A549 (cell line): ENCODE measurements around the gene ASPG. TPM values are rescaled to one million over a fixed set of nuclear protein-coding genes. Genes with fewer than 3 reads are reported as not detected.

ENCODE experiments used
- ATAC-seq, 2 experiments: fragments of 200-7000 bp in 1 of 2; fragments of >200 bp in 1 of 2; cut with Nextera tagmentation in 1 of 2; cut with Tn5 transposase in 1 of 2; 3 replicates each; pipeline versions ENCODE4 v1.8.0 to v1.9.1; 2018 to 2020; ENCODE audit warnings: mild to moderate bottlenecking in 1 of 2, moderate library complexity in 1 of 2
- CTCF ChIA-PET: fragments of 300-600 bp; sonication (Branson Sonifier 250); formaldehyde crosslinking; extraction: SDS; loops from one replicate; lab custom pipeline; 2021; ENCODE audit warnings: antibody characterized with exemption, inconsistent platforms; lab: Yijun Ruan, JAX
- POLR2A ChIA-PET: fragments of 350-600 bp; formaldehyde crosslinking; extraction: SDS; loops from one replicate; lab custom pipeline; 2021; ENCODE audit warnings: antibody characterized with exemption, inconsistent platforms; lab: Yijun Ruan, JAX
- DNase-seq, 2 experiments: peaks; one replicate each; pipeline versions ENCODE4 v3.0.0 to v3.0.0-alpha.2; 2011 to 2016; ENCODE audit warnings: low read depth in 1 of 2, low spot score in 1 of 2
- FAIRE-seq: peaks from 2 replicates; lab custom pipeline; 2011; peaks lifted over from hg19 to GRCh38; lab: Jason Lieb, UNC
- H3K27ac ChIP-seq, 2 experiments: fragments of >200 bp; sonication (Bioruptor Twin); formaldehyde crosslinking; 3 replicates each; pipeline ENCODE4 v1.5.1; 2016 to 2017
- H3K4me1 ChIP-seq: fragments of >200 bp; sonication (Bioruptor Twin); formaldehyde crosslinking; 3 replicates; pipeline ENCODE4 v1.6.1; 2016
- H3K4me2 ChIP-seq: fragments of >200 bp; sonication (Bioruptor Twin); formaldehyde crosslinking; 3 replicates; pipeline ENCODE4 v1.6.1; 2016
- H3K4me3 ChIP-seq: fragments of >200 bp; sonication (Bioruptor Twin); formaldehyde crosslinking; 3 replicates; pipeline ENCODE4 v1.5.1; 2016
- H3K9me3 ChIP-seq: fragments of >200 bp; sonication (Bioruptor Twin); formaldehyde crosslinking; 3 replicates; pipeline ENCODE4 v1.6.1; 2016
- ATOH8 ChIP-seq: fragments of 250-450 bp; sonication (Bioruptor Pico); IDR thresholded peaks from 2 replicates; pipeline ENCODE4 v1.5.0; 2020; ENCODE audit warnings: low read depth, mild to moderate bottlenecking, moderate library complexity
- BCL3 ChIP-seq: fragments of >200 bp; sonication (Bioruptor Twin); formaldehyde crosslinking; IDR thresholded peaks from 3 replicates; pipeline ENCODE4 v1.6.1; 2016
- E2F6 ChIP-seq: IDR thresholded peaks from 2 replicates; pipeline ENCODE4 v1.6.1; 2012; ENCODE audit warnings: low read depth, borderline replicate concordance
- EHMT2 ChIP-seq: fragments of 200-600 bp; sonication (generic); IDR thresholded peaks from 2 replicates; pipeline ENCODE4 v1.6.1; 2016; ENCODE audit warnings: antibody characterized with exemption, low read depth, mild to moderate bottlenecking, moderate library complexity
- ELK1 ChIP-seq: fragments of 150-350 bp; IDR thresholded peaks from 2 replicates; pipeline ENCODE4 v1.6.1; 2014; ENCODE audit warnings: low read depth, mild to moderate bottlenecking, low read length
- EP300 ChIP-seq, 2 experiments: fragments of >200 bp; sonication (Bioruptor Twin); formaldehyde crosslinking; IDR thresholded peaks; 2 replicates in 1 of 2; 3 replicates in 1 of 2; pipeline ENCODE4 v1.6.1; 2016 to 2017
- ESRRA ChIP-seq: fragments of 150-350 bp; IDR thresholded peaks from 2 replicates; pipeline ENCODE4 v1.6.1; 2014; ENCODE audit warnings: mild to moderate bottlenecking, low read length, borderline replicate concordance
- FOSB ChIP-seq: fragments of 250-450 bp; sonication (Bioruptor Pico); IDR thresholded peaks from 2 replicates; pipeline ENCODE4 v1.5.0; 2020; ENCODE audit warnings: mild to moderate bottlenecking, moderate library complexity
- FOSL2 ChIP-seq, 2 experiments: fragments of 450-650 bp in 1 of 2; fragments of >200 bp in 1 of 2; sonication (Bioruptor Twin) in 1 of 2; formaldehyde crosslinking; IDR thresholded peaks; 2 replicates each; pipeline versions ENCODE4 v1.5.0 to v1.6.1; 2016 to 2020; ENCODE audit warnings: mild to moderate bottlenecking in 1 of 2, moderate library complexity in 1 of 2
- HDAC2 ChIP-seq: fragments of 200-600 bp; sonication (generic); IDR thresholded peaks from 2 replicates; pipeline ENCODE4 v1.6.1; 2016
- HEYL ChIP-seq: fragments of 250-450 bp; sonication (Bioruptor Pico); IDR thresholded peaks from 2 replicates; pipeline ENCODE4 v1.8.0; 2021; ENCODE audit warnings: mild to moderate bottlenecking, moderate library complexity
- HMGXB4 ChIP-seq: fragments of 250-450 bp; sonication (Bioruptor Pico); IDR thresholded peaks from 2 replicates; pipeline ENCODE4 v1.5.0; 2021; ENCODE audit warnings: mild to moderate bottlenecking, moderate library complexity, borderline replicate concordance
- HOXB13 ChIP-seq: fragments of 250-450 bp; sonication (Bioruptor Pico); IDR thresholded peaks from 2 replicates; pipeline ENCODE4 v1.5.0; 2020; ENCODE audit warnings: low read depth, mild to moderate bottlenecking, moderate library complexity
- JUNB ChIP-seq: fragments of >200 bp; sonication (Bioruptor Twin); formaldehyde crosslinking; IDR thresholded peaks from 2 replicates; pipeline ENCODE4 v1.6.1; 2016
- NPAS2 ChIP-seq: fragments of 250-450 bp; sonication (Bioruptor Pico); IDR thresholded peaks from 2 replicates; pipeline ENCODE4 v1.8.0; 2022; ENCODE audit warnings: mild to moderate bottlenecking, moderate library complexity, borderline replicate concordance
- PHF8 ChIP-seq: fragments of 200-600 bp; sonication (generic); IDR thresholded peaks from 2 replicates; pipeline ENCODE4 v1.6.1; 2016; ENCODE audit warnings: low read depth, mild to moderate bottlenecking, antibody characterized with exemption, moderate library complexity, borderline replicate concordance
- POLR2AphosphoS2 ChIP-seq: conservative IDR thresholded peaks from 2 replicates; pipeline ENCODE4 v1.6.1; 2012; ENCODE audit warnings: low read length, improper control_type of control experiment, inconsistent platforms
- RARB ChIP-seq: fragments of 250-450 bp; sonication (Bioruptor Pico); IDR thresholded peaks from 2 replicates; pipeline ENCODE4 v1.8.0; 2021; ENCODE audit warnings: mild to moderate bottlenecking, moderate library complexity
- RFX5 ChIP-seq: fragments of 450-650 bp; IDR thresholded peaks from 2 replicates; pipeline ENCODE4 v1.7.1; 2014; ENCODE audit warnings: antibody characterized with exemption, mild to moderate bottlenecking, moderate library complexity
- RNF2 ChIP-seq: fragments of 200-600 bp; sonication (generic); IDR thresholded peaks from 2 replicates; pipeline ENCODE4 v1.6.1; 2016; ENCODE audit warnings: low read depth, mild to moderate bottlenecking, antibody characterized with exemption, moderate library complexity, borderline replicate concordance
- SMC3 ChIP-seq: fragments of >200 bp; sonication (Bioruptor Twin); formaldehyde crosslinking; IDR thresholded peaks from 3 replicates; pipeline ENCODE4 v1.6.1; 2018; ENCODE audit warnings: inconsistent platforms
- SREBF2 ChIP-seq: fragments of 450-650 bp; IDR thresholded peaks from 2 replicates; pipeline ENCODE4 v1.6.1; 2014; ENCODE audit warnings: mild to moderate bottlenecking, moderate library complexity
- USF2 ChIP-seq: fragments of 450-650 bp; IDR thresholded peaks from 2 replicates; pipeline ENCODE4 v1.6.1; 2014; ENCODE audit warnings: antibody characterized with exemption
- ZFP36 ChIP-seq: fragments of 450-650 bp; IDR thresholded peaks from 2 replicates; pipeline ENCODE4 v1.6.1; 2014; ENCODE audit warnings: borderline replicate concordance; ENCODE audit not compliant: partially characterized antibody
- WGBS: methylation state at CpG from one replicate; pipeline ENCODE4 v1.1.6; 2017; ENCODE audit errors: missing lambda C conversion rate; 5-methylcytosine and 5-hydroxymethylcytosine counted together
- polyA plus RNA-seq, 4 experiments: library from polyadenylated mRNA; depleted of rRNA in 3 of 4; stranded (reverse); fragments of >200 nt; fragmentation: RNase III in 1 of 4; extraction: RNeasy Plus Mini Kit Qiagen cat#74134 plus additional on column Dnase treatment in 1 of 4; gene quantifications; 2 replicates in 3 of 4; 3 replicates in 1 of 4; pipeline ENCODE4 v1.2.3, GENCODE V29; 2011 to 2017

ASPG gene
- polyA plus RNA-seq, 2 of the 4 experiments (the other 2 are of a cell fraction): not detected

- peaks cover 5% of the 10 kb centered on the region; the same call in 2 of the 3 replicates for H3K4me1 ChIP-seq
- POLR2A ChIA-PET: no interaction called here
- peak overlapping the region; percentile 96 for H3K4me2 ChIP-seq
- no peak for DNase-seq
- no peak for FAIRE-seq
- ATAC-seq: no peak
- 10% methylated on average over 7 of the region's 83 CpGs for WGBS
- peak overlapping the region; percentile 31 to 72; a peak in 5 of 6 replicates for H3K27ac ChIP-seq
- H3K9me3 ChIP-seq: no peaks in the 10 kb centered on the region
- H3K4me3 ChIP-seq: peak overlapping the region; percentile 54
- TF ChIP-seq ESRRA: no peak
- no peak for TF ChIP-seq PHF8
- no peak for TF ChIP-seq RFX5
- no peak for TF ChIP-seq SREBF2
- no peak for TF ChIP-seq EHMT2
- no peak for TF ChIP-seq FOSB (CRISPR knock-in tag)
- CTCF ChIA-PET: interaction anchor here (0.9 to 4.6 kb wide), 2 partner anchors 22 to 617 kb away, joined by 3 to 19 read pairs; no protein-coding TSS in a partner anchor
Measured at GRCh38 chr14:104116756-104117340, 31.3 kb downstream of the ASPG start.

GRCh38 chr14:104117341-104118005 lies 32.0 kb downstream of the ASPG start:
- WGBS: 31% methylated on average over 41 of the region's 71 CpGs
- H3K4me1 ChIP-seq: peaks cover 5% of the 10 kb centered on the region; the same call in 2 of the 3 replicates
- FAIRE-seq (no peak), DNase-seq (no peak), ATAC-seq (peak in 1 of 2 experiments; percentile 10; a peak in 1 of 6 replicates)
- ChIA-PET POLR2A (no interaction called here), CTCF (interaction anchor here (0.9 to 4.6 kb wide), 5 partner anchors 11 to 616 kb away, joined by 3 to 19 read pairs (median 3); no protein-coding TSS in a partner anchor)
- peak overlapping the region in 1 of 2 experiments; percentile 72; a peak in 3 of 6 replicates for H3K27ac ChIP-seq
- H3K9me3 ChIP-seq: no peaks in the 10 kb centered on the region
- TF ChIP-seq RARB: no peak
- no peak for TF ChIP-seq USF2
- no peak for TF ChIP-seq HMGXB4 (CRISPR knock-in tag)
- TF ChIP-seq JUNB: no peak
- no peak for TF ChIP-seq HDAC2
- no peak for TF ChIP-seq BCL3
- TF ChIP-seq E2F6: no peak
- TF ChIP-seq NPAS2: no peak
- TF ChIP-seq ZFP36: no peak
- no peak for TF ChIP-seq HOXB13
- TF ChIP-seq ATOH8 (CRISPR knock-in tag): no peak
- TF ChIP-seq PHF8: no peak
- TF ChIP-seq FOSB (CRISPR knock-in tag): no peak
- no peak for TF ChIP-seq ELK1
- TF ChIP-seq POLR2AphosphoS2: no peak
- TF ChIP-seq RNF2: no peak
- TF ChIP-seq SMC3: no peak
- TF ChIP-seq HEYL (CRISPR knock-in tag): no peak
- no peak for TF ChIP-seq FOSL2 (IDR thresholded peaks at IDR 0.05)
- no peak for TF ChIP-seq FOSL2 (CRISPR knock-in tag; IDR thresholded peaks at IDR 0.05)
- TF ChIP-seq EP300 (IDR thresholded peaks at IDR 0.05): no peak
- H3K4me2 ChIP-seq: peak overlapping the region; percentile 96
- peak overlapping the region; percentile 54; the same call in 2 of the 3 replicates for H3K4me3 ChIP-seq
